BJ (cell line): Measurements from ENCODE around the gene OR2J1. TPM values are rescaled to one million over a fixed set of nuclear protein-coding genes. Genes with fewer than 3 reads are reported as not detected.
"Not testable (repeated sequence)": the region's sequence is repeated elsewhere in the genome, so short reads cannot be mapped to it uniquely, and the experiment has no call there.

Experiments
- CTCF ChIA-PET: fragments of 350-600 bp; formaldehyde crosslinking; extraction: SDS; loops from one replicate; lab custom pipeline; 2021; ENCODE audit warnings: antibody characterized with exemption, inconsistent platforms; lab: Yijun Ruan, JAX
- POLR2A ChIA-PET: fragments of 300-600 bp; sonication (Branson Sonifier 250); formaldehyde crosslinking; extraction: SDS; loops from one replicate; lab custom pipeline; 2021; ENCODE audit warnings: antibody characterized with exemption; lab: Charles Lee
- DNase-seq: peaks from one replicate; pipeline ENCODE4 v3.0.0-alpha.2; 2011; ENCODE audit warnings: low read depth
- H3K27me3 ChIP-seq: 2 replicates; pipeline ENCODE4 v1.6.0; 2011; ENCODE audit warnings: low read length; ENCODE audit not compliant: control insufficient read depth, insufficient read depth
- H3K36me3 ChIP-seq: 2 replicates; pipeline ENCODE4 v1.5.1; 2011; ENCODE audit warnings: low read length; ENCODE audit not compliant: control insufficient read depth, insufficient read depth
- H3K4me3 ChIP-seq: 2 replicates; pipeline ENCODE4 v1.5.1; 2011; ENCODE audit warnings: low read depth, mild to moderate bottlenecking, control low read depth, low read length
- polyA plus RNA-seq: library from polyadenylated mRNA; depleted of rRNA; stranded (reverse); fragments of >200 nt; gene quantifications from 2 replicates; pipeline ENCODE4 v1.2.3, GENCODE V29; 2011
- TF ChIP-seq, protein P1 (sequence below): IDR thresholded peaks from 2 replicates; pipeline ENCODE4 v1.5.1; 2011; ENCODE audit warnings: low read depth, mild to moderate bottlenecking, control low read depth, inconsistent platforms, low read length, moderate library complexity; ENCODE audit not compliant: insufficient read depth

Gene OR2J1
- polyA plus RNA-seq, 1 experiment: not detected

DNA sequence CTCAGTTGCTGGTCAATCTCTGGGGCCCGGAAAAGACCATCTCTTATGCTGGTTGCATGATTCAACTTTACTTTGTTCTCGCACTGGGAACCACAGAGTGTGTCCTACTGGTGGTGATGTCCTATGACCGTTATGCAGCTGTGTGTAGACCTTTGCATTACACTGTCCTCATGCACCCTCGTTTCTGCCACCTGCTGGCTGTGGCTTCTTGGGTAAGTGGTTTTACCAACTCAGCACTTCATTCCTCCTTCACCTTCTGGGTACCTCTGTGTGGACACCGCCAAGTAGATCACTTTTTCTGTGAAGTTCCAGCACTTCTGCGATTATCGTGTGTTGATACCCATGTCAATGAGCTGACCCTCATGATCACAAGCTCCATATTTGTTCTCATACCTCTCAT is 12.8 kb downstream of the OR2J1 start:
- POLR2A ChIA-PET: no interaction called here
- CTCF ChIA-PET: interaction anchor here (1.1 kb wide), 1 partner anchor 10 kb away, joined by 4 read pairs; no protein-coding TSS in a partner anchor
- no peaks in the 10 kb centered on the region for H3K36me3 ChIP-seq
- no peak overlapping the region for H3K4me3 ChIP-seq
- TF ChIP-seq, protein P1, sequence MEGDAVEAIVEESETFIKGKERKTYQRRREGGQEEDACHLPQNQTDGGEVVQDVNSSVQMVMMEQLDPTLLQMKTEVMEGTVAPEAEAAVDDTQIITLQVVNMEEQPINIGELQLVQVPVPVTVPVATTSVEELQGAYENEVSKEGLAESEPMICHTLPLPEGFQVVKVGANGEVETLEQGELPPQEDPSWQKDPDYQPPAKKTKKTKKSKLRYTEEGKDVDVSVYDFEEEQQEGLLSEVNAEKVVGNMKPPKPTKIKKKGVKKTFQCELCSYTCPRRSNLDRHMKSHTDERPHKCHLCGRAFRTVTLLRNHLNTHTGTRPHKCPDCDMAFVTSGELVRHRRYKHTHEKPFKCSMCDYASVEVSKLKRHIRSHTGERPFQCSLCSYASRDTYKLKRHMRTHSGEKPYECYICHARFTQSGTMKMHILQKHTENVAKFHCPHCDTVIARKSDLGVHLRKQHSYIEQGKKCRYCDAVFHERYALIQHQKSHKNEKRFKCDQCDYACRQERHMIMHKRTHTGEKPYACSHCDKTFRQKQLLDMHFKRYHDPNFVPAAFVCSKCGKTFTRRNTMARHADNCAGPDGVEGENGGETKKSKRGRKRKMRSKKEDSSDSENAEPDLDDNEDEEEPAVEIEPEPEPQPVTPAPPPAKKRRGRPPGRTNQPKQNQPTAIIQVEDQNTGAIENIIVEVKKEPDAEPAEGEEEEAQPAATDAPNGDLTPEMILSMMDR: no peak
- no peaks in the 10 kb centered on the region for H3K27me3 ChIP-seq
- no peak for DNase-seq

- DNase-seq, H3K36me3 ChIP-seq, H3K27me3 ChIP-seq, POLR2A ChIA-PET, CTCF ChIA-PET, H3K4me3 ChIP-seq: not testable (repeated sequence)
These were observed 15.7 kb downstream of the OR2J1 start for GRCh38 chr6:29114964-29115363.

GRCh38 chr6:29129326-29130012 is 30.2 kb downstream of the OR2J1 start:
- H3K4me3 ChIP-seq: no peak overlapping the region
- ChIA-PET POLR2A (no interaction called here), CTCF (no interaction called here)
- DNase-seq: no peak
- TF ChIP-seq, protein P1: no peak
- H3K27me3 ChIP-seq: no peaks in the 10 kb centered on the region
- no peaks in the 10 kb centered on the region for H3K36me3 ChIP-seq

- no peaks in the 10 kb centered on the region for H3K27me3 ChIP-seq
- no peaks in the 10 kb centered on the region for H3K36me3 ChIP-seq
- TF ChIP-seq, protein P1: no peak
- ChIA-PET CTCF (no interaction called here), POLR2A (no interaction called here)
- H3K4me3 ChIP-seq: no peak overlapping the region
- DNase-seq: no peak
These were observed 31.4 kb downstream of the OR2J1 start for GRCh38 chr6:29130644-29131043.

GRCh38 chr6:29131691-29132090 is 32.4 kb downstream of the OR2J1 start:
- TF ChIP-seq, protein P1: no peak
- no peaks in the 10 kb centered on the region for H3K36me3 ChIP-seq
- no peaks in the 10 kb centered on the region for H3K27me3 ChIP-seq
- ChIA-PET CTCF (no interaction called here), POLR2A (no interaction called here)
- no peak for DNase-seq
- no peak overlapping the region for H3K4me3 ChIP-seq

GRCh38 chr6:29137724-29138123 is 38.4 kb downstream of the OR2J1 start:
- H3K36me3 ChIP-seq: no peaks in the 10 kb centered on the region
- TF ChIP-seq, protein P1: no peak
- no peak for DNase-seq
- ChIA-PET CTCF (no interaction called here), POLR2A (no interaction called here)
- no peaks in the 10 kb centered on the region for H3K27me3 ChIP-seq
- no peak overlapping the region for H3K4me3 ChIP-seq
